Activated T-cell treated with anti-CD3 and anti-CD28 coated beads, Interleukin-2, amount 50 U/mL, for 24 hours (primary cell): ENCODE data around the gene CAMP.
"Not testable (repeated sequence)": the region's sequence is repeated elsewhere in the genome, so short reads cannot be mapped to it uniquely, and the experiment has no call there.

Source experiments
- DNase-seq: peaks from one replicate; pipeline ENCODE4 v3.0.0-alpha.2; 2020
- H3K27ac Mint-ChIP-seq: 2 replicates; pipeline ENCODE4 v1.8.0; 2020; ENCODE audit warnings: mild to moderate bottlenecking, mixed read lengths
- H3K27me3 Mint-ChIP-seq: 2 replicates; pipeline ENCODE4 v1.8.0; 2020; ENCODE audit warnings: mixed read lengths
- H3K36me3 Mint-ChIP-seq: 2 replicates; pipeline ENCODE4 v1.8.0; 2020; ENCODE audit warnings: low read depth, mixed read lengths
- H3K4me1 Mint-ChIP-seq: 2 replicates; pipeline ENCODE4 v1.8.0; 2020; ENCODE audit warnings: low read depth, mixed read lengths
- H3K4me3 Mint-ChIP-seq: 2 replicates; pipeline ENCODE4 v1.8.0; 2020; ENCODE audit warnings: mild to moderate bottlenecking, moderate library complexity, mixed read lengths
- H3K9me3 Mint-ChIP-seq: 2 replicates; pipeline ENCODE4 v1.8.0; 2020; ENCODE audit warnings: mixed read lengths

Gene CAMP

DNA sequence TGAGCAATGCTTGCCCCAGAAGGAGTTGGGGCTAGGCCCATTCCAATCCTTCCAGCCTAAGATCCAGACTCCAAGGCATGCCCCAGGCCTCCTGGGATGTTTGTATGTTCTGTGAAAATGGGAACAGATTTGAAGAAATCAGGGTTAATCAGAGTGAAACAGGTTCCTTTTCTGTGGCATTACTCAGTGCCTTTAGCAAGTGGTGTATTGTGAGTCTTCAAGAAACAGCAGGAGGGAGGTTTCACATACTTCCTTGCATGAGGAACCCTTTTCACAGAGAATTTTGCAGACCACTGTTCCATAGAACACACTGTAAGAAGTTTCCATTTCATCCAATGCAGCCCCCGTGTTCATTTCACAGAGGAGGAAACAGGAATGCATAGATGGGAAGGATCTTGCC is 26.7 kb upstream of the CAMP start:
- Mint-ChIP-seq H3K27ac (no peak overlapping the region), H3K36me3 (no peaks in the 10 kb centered on the region), H3K9me3 (no peaks in the 10 kb centered on the region), H3K27me3 (no peaks in the 10 kb centered on the region), H3K4me3 (no peak overlapping the region), H3K4me1 (no peaks in the 10 kb centered on the region)
- DNase-seq, result no peak

DNA sequence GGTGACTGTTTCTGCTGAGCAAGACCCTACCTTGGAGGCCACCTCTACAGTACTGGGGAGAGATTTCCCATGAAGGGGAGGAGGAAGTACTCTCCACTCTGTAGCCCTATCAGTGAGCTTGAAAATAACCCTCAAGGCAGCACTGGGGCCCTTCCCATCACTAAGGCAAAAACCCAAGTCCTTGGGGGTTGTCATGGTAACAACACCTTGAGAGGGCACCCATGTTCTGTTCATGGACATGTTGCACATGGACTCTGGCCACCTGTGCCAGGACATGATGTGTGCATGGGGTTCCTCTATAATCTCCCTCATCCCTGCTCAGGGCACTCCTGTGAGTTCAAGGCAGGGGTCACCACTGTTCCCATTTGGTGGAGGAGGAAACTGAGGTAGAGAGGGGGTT is 24.2 kb upstream of the CAMP start:
- H3K36me3 Mint-ChIP-seq, result no peaks in the 10 kb centered on the region
- H3K4me1 Mint-ChIP-seq, result no peaks in the 10 kb centered on the region
- no peaks in the 10 kb centered on the region for H3K9me3 Mint-ChIP-seq
- H3K27ac Mint-ChIP-seq, result no peak overlapping the region
- no peak for DNase-seq
- H3K4me3 Mint-ChIP-seq, result no peak overlapping the region
- no peaks in the 10 kb centered on the region for H3K27me3 Mint-ChIP-seq

DNA sequence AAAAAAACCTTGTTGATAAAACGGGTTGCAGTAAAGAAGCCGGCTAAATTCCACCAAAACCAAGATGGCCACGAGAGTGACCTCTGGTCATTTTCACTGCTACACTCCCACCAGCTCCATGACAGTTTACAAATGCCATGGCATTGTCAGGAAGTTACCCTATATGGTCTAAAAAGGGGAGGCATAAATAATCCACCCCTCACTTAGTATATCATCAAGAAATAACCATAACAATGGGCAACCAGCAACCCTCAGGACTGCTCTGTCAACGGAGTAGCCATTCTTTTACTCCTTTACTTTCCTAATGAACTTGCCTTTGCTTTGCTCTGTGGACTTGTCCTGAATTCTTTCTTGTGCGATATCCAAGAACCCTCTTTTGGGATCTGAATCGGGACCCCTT is 20.7 kb upstream of the CAMP start:
- H3K9me3 Mint-ChIP-seq, result no peaks in the 10 kb centered on the region
- H3K4me1 Mint-ChIP-seq, result no peaks in the 10 kb centered on the region
- no peaks in the 10 kb centered on the region for H3K36me3 Mint-ChIP-seq
- H3K27ac Mint-ChIP-seq, result no peak overlapping the region
- H3K27me3 Mint-ChIP-seq, result no peaks in the 10 kb centered on the region
- no peak overlapping the region for H3K4me3 Mint-ChIP-seq
- DNase-seq, result no peak

DNA sequence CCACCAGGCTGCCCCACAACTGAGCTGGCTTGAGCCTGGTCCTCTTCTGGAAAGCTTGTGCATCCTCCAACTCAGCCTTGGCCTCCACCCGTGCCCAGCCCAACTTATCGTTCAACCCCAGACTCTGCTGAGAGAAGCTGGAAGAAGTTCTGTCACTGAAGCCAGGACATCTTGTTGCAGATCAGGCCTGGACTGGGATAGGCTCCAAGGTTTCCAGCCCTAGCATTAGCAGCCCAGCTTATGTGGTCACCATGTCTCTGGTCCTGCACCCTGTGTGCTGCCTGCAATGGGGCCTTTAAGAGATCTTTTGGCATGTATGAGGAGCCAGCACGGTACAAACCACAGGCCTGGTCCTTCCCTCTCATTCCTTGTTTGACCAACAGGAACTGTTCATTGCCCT is 15.2 kb upstream of the CAMP start:
- H3K36me3 Mint-ChIP-seq, result no peaks in the 10 kb centered on the region
- no peak overlapping the region for H3K4me3 Mint-ChIP-seq
- H3K27ac Mint-ChIP-seq, result no peak overlapping the region

DNA sequence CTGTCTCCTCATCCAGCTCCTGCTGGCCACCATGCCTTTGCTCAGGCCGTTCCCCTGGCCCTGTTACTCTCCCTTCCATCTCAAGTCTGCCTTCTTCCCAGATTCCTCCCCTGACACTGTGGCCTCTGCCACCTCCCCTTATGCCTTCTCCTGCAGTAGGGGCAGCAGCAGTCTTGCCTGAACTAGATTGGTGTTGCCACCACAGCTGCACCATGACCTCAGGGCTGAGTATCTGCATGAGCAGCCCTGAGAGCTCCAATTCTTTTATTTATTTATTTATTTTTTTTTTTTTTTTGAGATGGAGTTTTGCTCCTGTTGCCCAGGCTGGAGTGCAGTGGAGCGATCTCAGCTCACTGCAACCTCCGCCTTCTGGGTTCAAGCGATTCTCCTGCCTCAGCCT is 13.8 kb upstream of the CAMP start:
- Mint-ChIP-seq H3K9me3 (no peaks in the 10 kb centered on the region), H3K27ac (no peak overlapping the region), H3K27me3 (no peaks in the 10 kb centered on the region), H3K4me3 (no peak overlapping the region), H3K4me1 (no peaks in the 10 kb centered on the region), H3K36me3 (no peaks in the 10 kb centered on the region)
- DNase-seq, result no peak

More for the DNA sequence above, 15.2 kb upstream of the CAMP start:
- H3K4me1 Mint-ChIP-seq, result no peaks in the 10 kb centered on the region
- no peak for DNase-seq
- no peaks in the 10 kb centered on the region for H3K27me3 Mint-ChIP-seq
- no peaks in the 10 kb centered on the region for H3K9me3 Mint-ChIP-seq

DNA sequence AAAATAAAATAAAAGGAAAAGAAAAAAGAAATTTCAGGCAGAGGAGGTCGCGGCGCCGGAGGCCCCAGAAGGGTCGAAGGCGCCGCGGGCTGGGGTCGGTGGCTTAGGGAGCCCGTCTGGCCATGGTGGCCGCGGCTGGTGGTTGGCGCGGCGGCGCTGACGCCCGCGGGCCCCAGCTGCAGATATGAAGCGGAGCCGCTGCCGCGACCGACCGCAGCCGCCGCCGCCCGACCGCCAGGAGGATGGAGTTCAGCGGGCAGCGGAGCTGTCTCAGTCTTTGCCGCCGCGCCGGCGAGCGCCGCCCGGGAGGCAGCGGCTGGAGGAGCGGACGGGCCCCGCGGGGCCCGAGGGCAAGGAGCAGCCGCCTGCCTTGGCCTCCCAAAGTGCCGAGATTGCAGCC is 12.8 kb upstream of the CAMP start:
- H3K4me1 Mint-ChIP-seq, H3K27ac Mint-ChIP-seq, H3K4me3 Mint-ChIP-seq, H3K9me3 Mint-ChIP-seq, H3K36me3 Mint-ChIP-seq, H3K27me3 Mint-ChIP-seq, DNase-seq: not testable (repeated sequence)

DNA sequence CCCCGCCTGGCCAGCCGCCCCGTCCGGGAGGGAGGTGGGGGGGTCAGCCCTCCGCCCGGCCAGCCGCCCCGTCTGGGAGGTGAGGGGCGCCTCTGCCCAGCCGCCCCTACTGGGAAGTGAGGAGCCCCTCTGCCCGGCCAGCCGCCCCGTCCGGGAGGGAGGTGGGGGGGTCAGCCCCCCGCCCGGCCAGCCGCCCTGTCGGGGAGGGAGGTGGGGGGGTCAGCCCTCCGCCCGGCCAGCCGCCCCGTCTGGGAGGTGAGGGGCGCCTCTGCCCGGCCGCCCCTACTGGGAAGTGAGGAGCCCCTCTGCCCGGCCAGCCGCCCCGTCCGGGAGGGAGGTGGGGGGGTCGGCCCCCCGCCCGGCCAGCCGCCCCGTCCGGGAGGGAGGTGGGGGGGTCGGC is 11.5 kb upstream of the CAMP start:
- not testable (repeated sequence) for H3K27me3 Mint-ChIP-seq, H3K27ac Mint-ChIP-seq, H3K36me3 Mint-ChIP-seq, DNase-seq, H3K4me1 Mint-ChIP-seq, H3K4me3 Mint-ChIP-seq, H3K9me3 Mint-ChIP-seq

DNA sequence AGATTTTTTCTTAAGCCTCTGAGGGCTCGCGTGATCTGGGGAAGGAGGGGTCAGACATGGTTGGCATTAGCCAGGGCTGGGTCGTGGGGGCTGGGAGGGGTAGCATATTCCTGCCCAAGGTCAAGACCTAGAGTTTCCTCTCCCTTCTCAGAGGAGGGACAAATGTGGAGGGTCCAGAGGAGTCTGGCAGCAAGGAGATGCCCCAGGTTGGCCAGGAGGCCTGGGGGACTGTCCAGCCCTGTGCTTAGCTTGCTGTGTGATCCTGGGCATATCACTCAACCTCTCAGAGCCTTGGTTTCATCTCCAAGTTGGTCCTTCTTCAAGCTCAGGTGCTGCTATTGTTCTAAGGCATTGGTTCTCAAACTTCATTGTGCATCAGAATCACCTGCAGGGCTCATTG is 9.1 kb upstream of the CAMP start:
- no peak for DNase-seq
- Mint-ChIP-seq H3K9me3 (no peaks in the 10 kb centered on the region), H3K4me3 (no peak overlapping the region), H3K4me1 (no peaks in the 10 kb centered on the region), H3K36me3 (no peaks in the 10 kb centered on the region), H3K27ac (no peak overlapping the region), H3K27me3 (no peaks in the 10 kb centered on the region)

DNA sequence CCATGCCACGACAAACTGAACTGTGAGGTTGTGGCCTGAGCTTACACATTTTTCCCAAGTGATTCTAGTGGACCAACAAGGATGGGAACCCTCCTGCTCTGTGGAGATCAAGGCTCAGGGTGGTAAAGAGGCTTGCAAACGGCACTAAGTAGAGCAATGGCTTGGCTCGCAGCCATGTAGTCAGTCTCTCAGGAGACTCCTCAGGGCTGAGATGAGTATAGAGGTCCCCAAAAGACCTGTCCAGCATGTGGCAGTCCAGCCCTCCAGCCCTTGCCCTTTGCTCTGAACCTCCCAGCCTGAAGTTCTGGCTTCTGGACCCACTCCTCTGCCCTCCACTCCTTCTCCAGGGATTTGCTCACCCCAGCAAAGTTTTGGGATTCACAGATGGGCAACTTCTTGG is 8.3 kb upstream of the CAMP start:
- Mint-ChIP-seq H3K27ac (no peak overlapping the region), H3K36me3 (no peaks in the 10 kb centered on the region), H3K27me3 (no peaks in the 10 kb centered on the region), H3K4me3 (no peak overlapping the region), H3K4me1 (no peaks in the 10 kb centered on the region), H3K9me3 (no peaks in the 10 kb centered on the region)
- DNase-seq, result no peak

DNA sequence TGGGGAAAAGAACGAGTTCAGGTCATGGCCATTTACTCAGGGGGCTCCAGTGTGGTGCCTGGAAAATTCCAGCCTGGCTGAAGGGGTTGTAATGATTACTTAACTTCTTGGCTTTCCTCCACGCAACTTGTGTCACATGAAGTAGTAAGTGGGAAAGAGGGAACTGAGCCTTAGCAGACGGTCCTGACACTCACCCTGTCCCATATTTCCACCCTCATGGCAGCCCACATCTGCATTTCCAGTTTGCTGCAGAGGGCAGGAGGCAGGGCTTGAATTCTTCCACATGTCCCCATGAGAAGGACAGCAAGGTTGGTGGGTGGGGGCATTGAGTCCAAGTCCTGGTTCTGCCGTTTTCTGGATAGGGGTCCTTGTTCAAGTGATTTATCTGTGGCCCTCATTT is 7.8 kb upstream of the CAMP start:
- no peaks in the 10 kb centered on the region for H3K9me3 Mint-ChIP-seq
- H3K36me3 Mint-ChIP-seq, result no peaks in the 10 kb centered on the region
- H3K27me3 Mint-ChIP-seq, result no peaks in the 10 kb centered on the region
- no peak for DNase-seq
- no peak overlapping the region for H3K4me3 Mint-ChIP-seq
- no peak overlapping the region for H3K27ac Mint-ChIP-seq
- H3K4me1 Mint-ChIP-seq, result no peaks in the 10 kb centered on the region

DNA sequence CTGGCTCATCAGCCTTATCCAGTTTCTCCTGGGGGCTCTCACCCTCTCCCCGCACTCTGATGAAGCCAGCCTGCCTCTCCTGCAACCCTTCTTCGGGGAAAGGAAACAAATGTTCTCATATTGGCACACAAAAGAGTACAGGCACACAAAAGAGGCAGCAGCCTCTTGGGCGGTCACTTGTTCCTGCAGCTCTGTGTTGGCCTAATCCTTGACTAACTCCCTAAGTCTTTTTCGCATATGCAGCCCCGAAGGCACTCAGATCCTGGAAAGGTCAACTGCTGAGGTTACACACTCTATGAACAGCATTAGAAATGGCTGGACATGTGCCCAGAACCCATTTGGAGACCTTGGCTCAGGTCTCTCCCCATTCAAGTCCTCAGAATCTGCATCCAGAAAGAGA is 7.4 kb upstream of the CAMP start:
- no peaks in the 10 kb centered on the region for H3K36me3 Mint-ChIP-seq

DNA sequence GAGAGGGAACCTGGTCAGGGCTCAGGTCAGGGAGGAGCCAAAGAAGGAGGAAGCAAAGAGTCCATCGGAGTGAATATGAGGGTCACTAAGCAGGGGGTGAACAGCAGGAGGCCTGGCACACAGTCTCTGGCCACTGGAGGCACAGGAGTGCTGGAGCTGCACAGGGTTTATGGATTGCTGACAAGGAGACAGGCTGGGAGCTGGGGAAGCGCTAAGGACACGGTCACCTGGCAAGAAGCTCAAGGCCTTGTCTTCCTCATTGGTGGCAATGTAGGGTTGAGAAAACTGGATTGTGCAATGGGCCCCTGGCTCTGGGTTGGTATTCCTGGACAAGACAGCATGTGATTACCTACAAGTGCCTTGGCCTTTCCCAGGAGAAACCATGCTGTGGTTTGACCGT is 5.8 kb upstream of the CAMP start:
- H3K27me3 Mint-ChIP-seq, result no peaks in the 10 kb centered on the region
- H3K9me3 Mint-ChIP-seq, result no peaks in the 10 kb centered on the region
- no peaks in the 10 kb centered on the region for H3K4me1 Mint-ChIP-seq
- H3K27ac Mint-ChIP-seq, result no peak overlapping the region
- DNase-seq, result no peak
- H3K4me3 Mint-ChIP-seq, result no peak overlapping the region
- H3K36me3 Mint-ChIP-seq, result no peaks in the 10 kb centered on the region

More for the DNA sequence above, 7.4 kb upstream of the CAMP start:
- H3K4me3 Mint-ChIP-seq, result no peak overlapping the region
- no peaks in the 10 kb centered on the region for H3K4me1 Mint-ChIP-seq
- H3K9me3 Mint-ChIP-seq, result no peaks in the 10 kb centered on the region
- H3K27ac Mint-ChIP-seq, result no peak overlapping the region
- DNase-seq, result no peak
- H3K27me3 Mint-ChIP-seq, result no peaks in the 10 kb centered on the region

DNA sequence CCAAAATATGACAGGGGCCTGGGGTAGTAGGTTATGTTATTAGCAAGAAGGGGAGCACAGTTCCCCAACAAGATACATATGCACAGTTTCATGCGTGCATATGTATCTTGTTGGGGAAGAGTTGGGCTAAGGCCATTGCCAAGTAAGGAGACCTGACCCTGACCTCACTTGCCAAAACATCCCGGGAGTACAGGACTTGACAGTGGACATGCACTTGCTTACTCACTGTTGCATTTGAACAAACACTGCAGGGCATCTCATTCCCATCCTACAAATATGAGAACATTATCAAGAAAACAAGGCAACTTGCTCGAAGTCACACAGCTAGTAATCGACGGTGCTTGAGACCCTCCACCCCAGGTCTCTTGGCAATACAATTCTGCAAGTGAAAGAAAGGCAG is 4.8 kb upstream of the CAMP start:
- Mint-ChIP-seq H3K27me3 (no peaks in the 10 kb centered on the region), H3K9me3 (no peaks in the 10 kb centered on the region), H3K4me1 (no peaks in the 10 kb centered on the region), H3K4me3 (no peak overlapping the region), H3K27ac (no peak overlapping the region), H3K36me3 (no peaks in the 10 kb centered on the region)
- no peak for DNase-seq

DNA sequence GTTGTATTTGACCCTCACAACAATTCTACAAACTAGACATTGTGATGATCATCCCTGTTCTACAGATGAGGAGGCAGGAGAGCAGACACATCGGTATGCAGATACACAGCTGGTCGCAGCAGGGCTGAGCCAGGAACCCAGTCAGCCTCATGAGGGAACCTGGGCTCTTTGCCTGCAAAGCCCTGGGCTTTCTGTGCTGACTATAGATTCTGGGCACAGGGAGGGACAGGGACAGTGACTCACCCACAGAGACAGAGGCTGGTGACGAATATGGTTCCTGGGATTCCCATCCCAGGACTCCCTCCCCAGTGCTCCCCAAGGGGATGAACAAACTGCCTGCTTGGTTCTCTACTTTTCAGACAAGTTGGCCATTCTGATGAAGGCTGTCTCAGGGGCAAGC is 3.8 kb upstream of the CAMP start:
- Mint-ChIP-seq H3K36me3 (no peaks in the 10 kb centered on the region), H3K4me1 (no peaks in the 10 kb centered on the region), H3K27ac (no peak overlapping the region), H3K9me3 (no peaks in the 10 kb centered on the region), H3K4me3 (no peak overlapping the region), H3K27me3 (no peaks in the 10 kb centered on the region)
- DNase-seq, result no peak

DNA sequence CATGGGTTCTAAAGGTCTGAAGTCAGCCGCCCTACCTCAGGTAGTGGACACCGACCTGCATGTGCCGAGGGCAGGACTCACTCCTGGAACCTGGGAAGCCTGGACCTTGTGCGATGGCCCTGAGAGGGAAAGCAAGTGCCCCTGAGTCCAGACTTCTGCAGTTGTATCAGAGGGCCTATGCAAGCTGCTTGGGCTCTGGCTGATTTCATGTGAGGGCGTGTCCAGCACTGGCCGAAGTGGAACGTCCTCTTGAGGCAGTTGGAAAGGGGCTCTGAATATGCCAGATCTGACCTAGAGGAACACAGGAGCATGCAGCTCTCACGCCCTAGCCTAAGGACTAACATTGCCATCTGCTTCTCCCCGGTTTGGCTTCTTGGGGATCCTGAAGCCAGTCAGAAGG is 2.5 kb upstream of the CAMP start:
- no peak overlapping the region for H3K4me3 Mint-ChIP-seq
- no peaks in the 10 kb centered on the region for H3K4me1 Mint-ChIP-seq
- no peaks in the 10 kb centered on the region for H3K27me3 Mint-ChIP-seq
- H3K9me3 Mint-ChIP-seq, result no peaks in the 10 kb centered on the region
- H3K36me3 Mint-ChIP-seq, result no peaks in the 10 kb centered on the region
- H3K27ac Mint-ChIP-seq, result no peak overlapping the region
- no peak for DNase-seq

DNA sequence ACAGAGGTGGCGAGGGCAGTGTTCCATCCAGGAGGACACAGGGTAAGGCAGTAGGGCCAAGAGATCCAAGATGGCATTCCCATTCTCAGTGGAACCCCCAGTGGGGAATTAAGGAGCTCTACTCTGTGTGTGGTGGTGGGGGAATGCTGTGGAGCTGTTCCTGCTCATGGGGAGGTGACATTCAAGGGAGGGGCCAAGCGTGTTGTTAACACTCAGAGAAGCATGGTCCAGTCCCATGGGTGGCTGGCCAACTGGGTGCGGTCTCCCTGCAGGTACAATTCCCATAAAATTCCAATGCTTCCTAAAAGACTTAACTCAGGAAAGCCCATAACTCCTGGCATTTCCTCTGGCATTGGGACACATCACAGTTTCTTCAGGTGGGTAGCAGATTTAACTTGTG is 2.3 kb downstream of the CAMP start:
- Mint-ChIP-seq H3K4me3 (no peak overlapping the region), H3K4me1 (peaks cover 7% of the 10 kb centered on the region), H3K36me3 (no peaks in the 10 kb centered on the region), H3K27ac (no peak overlapping the region), H3K27me3 (no peaks in the 10 kb centered on the region), H3K9me3 (no peaks in the 10 kb centered on the region)
- DNase-seq, result no peak
